ENCODE measurements around the gene CCL2.

The CCL2 gene

GRCh38 chr17:34275881-34276280 is 20.8 kb downstream of the CCL2 start:
- DNase-seq, result no peak

GRCh38 chr17:34276826-34277225 is 21.7 kb downstream of the CCL2 start:
- no peak for DNase-seq

- DNase-seq, result no peak
Observed at GRCh38 chr17:34283571-34283970, 28.5 kb downstream of the CCL2 start.

GRCh38 chr17:34285286-34285792 is 30.3 kb downstream of the CCL2 start, which contains the start of gene CCL11:
TSS of gene CCL11 (plus strand) at chr17:34285742. CDS start at chr17:34285809, 67 bp downstream.
- no peak for DNase-seq

- DNase-seq, result no peak
Observed at GRCh38 chr17:34287875-34288274, 32.8 kb downstream of the CCL2 start.

- DNase-seq, result no peak
Observed at GRCh38 chr17:34290586-34290985, 35.5 kb downstream of the CCL2 start.

- DNase-seq, result no peak
Observed at GRCh38 chr17:34291721-34292348, 36.8 kb downstream of the CCL2 start.

GRCh38 chr17:34299027-34299426 is 43.9 kb downstream of the CCL2 start:
- no peak for DNase-seq

GRCh38 chr17:34299956-34300577 is 45.0 kb downstream of the CCL2 start:
- no peak for DNase-seq

GRCh38 chr17:34300652-34301370 is 45.7 kb downstream of the CCL2 start:
- DNase-seq, result no peak

GRCh38 chr17:34301986-34302385 is 46.9 kb downstream of the CCL2 start:
- no peak for DNase-seq

- no peak for DNase-seq
Observed at GRCh38 chr17:34302636-34303035, 47.6 kb downstream of the CCL2 start.

GRCh38 chr17:34303606-34304005 is 48.5 kb downstream of the CCL2 start:
- no peak for DNase-seq

GRCh38 chr17:34305061-34305460 is 50.0 kb downstream of the CCL2 start:
- DNase-seq, result no peak

GRCh38 chr17:34305606-34306005 is 50.5 kb downstream of the CCL2 start:
- DNase-seq, result no peak

GRCh38 chr17:34306466-34306865 is 51.4 kb downstream of the CCL2 start:
- no peak for DNase-seq

Data from stimulated activated CD4-positive, alpha-beta T cell treated with anti-CD3 and anti-CD28 coated beads, Interleukin-12 subunit alpha, Interleukin-12 subunit beta, amount 100 ng/mL, for 4 hours (primary cell).